ENCODE data around the gene RET.

Gene RET

GRCh38 chr10:43069579-43069978 lies 7.3 kb upstream of the RET start:
- no peak for DNase-seq (ENCODE audit: low spot score in 2 of 2)
- Mint-ChIP-seq H3K27ac (ENCODE audit: low read depth) (no peak overlapping the region), H3K27me3 (no peaks in the 10 kb centered on the region), H3K36me3 (ENCODE audit: insufficient read depth) (no peaks in the 10 kb centered on the region), H3K4me1 (no peaks in the 10 kb centered on the region), H3K9me3 (no peaks in the 10 kb centered on the region), H3K4me3 (no peak overlapping the region)
- ATAC-seq (replicated peaks; ENCODE audit: extremely low read depth, poor library complexity, severe bottlenecking), result no peak

- H3K27ac Mint-ChIP-seq (ENCODE audit: low read depth), result no peak overlapping the region
- no peaks in the 10 kb centered on the region for H3K4me1 Mint-ChIP-seq
These were observed 6.5 kb upstream of the RET start for GRCh38 chr10:43070121-43071085.

GRCh38 chr10:43071865-43072650 lies 4.8 kb upstream of the RET start:
- H3K27me3 Mint-ChIP-seq, result peaks cover 18% of the 10 kb centered on the region
- no peak overlapping the region for H3K27ac Mint-ChIP-seq (ENCODE audit: low read depth)
- H3K36me3 Mint-ChIP-seq (ENCODE audit: insufficient read depth), result no peaks in the 10 kb centered on the region
- DNase-seq (ENCODE audit: low spot score in 2 of 2) (no peak), ATAC-seq (replicated peaks; ENCODE audit: extremely low read depth, poor library complexity, severe bottlenecking) (no peak)
- no peaks in the 10 kb centered on the region for H3K9me3 Mint-ChIP-seq
- no peaks in the 10 kb centered on the region for H3K4me1 Mint-ChIP-seq
- H3K4me3 Mint-ChIP-seq, result no peak overlapping the region

More at GRCh38 chr10:43070121-43071085, 6.5 kb upstream of the RET start:
- H3K9me3 Mint-ChIP-seq, result no peaks in the 10 kb centered on the region
- ATAC-seq (replicated peaks; ENCODE audit: extremely low read depth, poor library complexity, severe bottlenecking) (no peak), DNase-seq (ENCODE audit: low spot score in 2 of 2) (no peak)
- H3K27me3 Mint-ChIP-seq, result peaks cover 6% of the 10 kb centered on the region
- H3K36me3 Mint-ChIP-seq (ENCODE audit: insufficient read depth), result no peaks in the 10 kb centered on the region
- H3K4me3 Mint-ChIP-seq, result no peak overlapping the region

- H3K4me3 Mint-ChIP-seq, result no peak overlapping the region
- no peaks in the 10 kb centered on the region for H3K4me1 Mint-ChIP-seq
- H3K36me3 Mint-ChIP-seq (ENCODE audit: insufficient read depth), result peaks cover under 1% of the 10 kb centered on the region
- no peaks in the 10 kb centered on the region for H3K9me3 Mint-ChIP-seq
- H3K27me3 Mint-ChIP-seq, result peaks cover 23% of the 10 kb centered on the region
- no peak overlapping the region for H3K27ac Mint-ChIP-seq (ENCODE audit: low read depth)
- DNase-seq (ENCODE audit: low spot score in 2 of 2), result no peak
- no peak for ATAC-seq (replicated peaks; ENCODE audit: extremely low read depth, poor library complexity, severe bottlenecking)
These were observed 3.7 kb upstream of the RET start for GRCh38 chr10:43073191-43073590.

- no peaks in the 10 kb centered on the region for H3K9me3 Mint-ChIP-seq
- no peak overlapping the region for H3K4me3 Mint-ChIP-seq
- no peak overlapping the region for H3K27ac Mint-ChIP-seq (ENCODE audit: low read depth)
- H3K4me1 Mint-ChIP-seq, result no peaks in the 10 kb centered on the region
- peaks cover 2% of the 10 kb centered on the region for H3K36me3 Mint-ChIP-seq (ENCODE audit: insufficient read depth)
- ATAC-seq (replicated peaks; ENCODE audit: extremely low read depth, poor library complexity, severe bottlenecking), result no peak
- no peak for DNase-seq (ENCODE audit: low spot score in 2 of 2)
- H3K27me3 Mint-ChIP-seq, result peaks cover 28% of the 10 kb centered on the region
These were observed 3.1 kb upstream of the RET start for GRCh38 chr10:43073721-43074120.

- Mint-ChIP-seq H3K27ac (ENCODE audit: low read depth) (no peak overlapping the region), H3K27me3 (peaks cover 35% of the 10 kb centered on the region), H3K4me1 (peaks cover 5% of the 10 kb centered on the region), H3K9me3 (no peaks in the 10 kb centered on the region), H3K4me3 (no peak overlapping the region), H3K36me3 (ENCODE audit: insufficient read depth) (peaks cover 2% of the 10 kb centered on the region)
- no peak for DNase-seq (ENCODE audit: low spot score in 2 of 2)
- ATAC-seq (replicated peaks; ENCODE audit: extremely low read depth, poor library complexity, severe bottlenecking), result no peak
These were observed 2.5 kb upstream of the RET start for GRCh38 chr10:43074409-43074808.

- Mint-ChIP-seq H3K27me3 (peaks cover 41% of the 10 kb centered on the region), H3K4me1 (peaks cover 6% of the 10 kb centered on the region), H3K36me3 (ENCODE audit: insufficient read depth) (peaks cover 2% of the 10 kb centered on the region), H3K9me3 (no peaks in the 10 kb centered on the region), H3K4me3 (no peak overlapping the region), H3K27ac (ENCODE audit: low read depth) (no peak overlapping the region)
- no peak for ATAC-seq (replicated peaks; ENCODE audit: extremely low read depth, poor library complexity, severe bottlenecking)
- no peak for DNase-seq (ENCODE audit: low spot score in 2 of 2)
These were observed 1.9 kb upstream of the RET start for GRCh38 chr10:43074827-43075611.

GRCh38 chr10:43075612-43076003 lies 1.3 kb upstream of the RET start:
- peaks cover 2% of the 10 kb centered on the region for H3K36me3 Mint-ChIP-seq (ENCODE audit: insufficient read depth)
- peak overlapping the region; percentile 3 for H3K4me3 Mint-ChIP-seq
- no peak for ATAC-seq (replicated peaks; ENCODE audit: extremely low read depth, poor library complexity, severe bottlenecking)
- no peak overlapping the region for H3K27ac Mint-ChIP-seq (ENCODE audit: low read depth)
- H3K4me1 Mint-ChIP-seq, result peaks cover 6% of the 10 kb centered on the region
- H3K27me3 Mint-ChIP-seq, result peaks cover 47% of the 10 kb centered on the region
- no peaks in the 10 kb centered on the region for H3K9me3 Mint-ChIP-seq
- no peak for DNase-seq (ENCODE audit: low spot score in 2 of 2)

GRCh38 chr10:43076311-43076875 lies 476 bp upstream of the RET start:
- ATAC-seq (replicated peaks; ENCODE audit: extremely low read depth, poor library complexity, severe bottlenecking) (no peak), DNase-seq (ENCODE audit: low spot score in 2 of 2) (no peak)
- peaks cover 6% of the 10 kb centered on the region for H3K4me1 Mint-ChIP-seq
- no peak overlapping the region for H3K27ac Mint-ChIP-seq (ENCODE audit: low read depth)
- no peaks in the 10 kb centered on the region for H3K9me3 Mint-ChIP-seq
- peaks cover 2% of the 10 kb centered on the region for H3K36me3 Mint-ChIP-seq (ENCODE audit: insufficient read depth)
- H3K4me3 Mint-ChIP-seq, result peak overlapping the region; percentile 3
- peaks cover 55% of the 10 kb centered on the region for H3K27me3 Mint-ChIP-seq

GRCh38 chr10:43077421-43078171 lies 727 bp downstream of the RET start:
- H3K4me3 Mint-ChIP-seq, result peak overlapping the region; percentile 52
- ATAC-seq (replicated peaks; ENCODE audit: extremely low read depth, poor library complexity, severe bottlenecking), result no peak
- peaks cover 62% of the 10 kb centered on the region for H3K27me3 Mint-ChIP-seq
- no peaks in the 10 kb centered on the region for H3K9me3 Mint-ChIP-seq
- peaks cover 6% of the 10 kb centered on the region for H3K4me1 Mint-ChIP-seq
- no peak for DNase-seq (ENCODE audit: low spot score in 2 of 2)
- H3K27ac Mint-ChIP-seq (ENCODE audit: low read depth), result no peak overlapping the region
- peaks cover 2% of the 10 kb centered on the region for H3K36me3 Mint-ChIP-seq (ENCODE audit: insufficient read depth)

- Mint-ChIP-seq H3K27me3 (peaks cover 70% of the 10 kb centered on the region), H3K27ac (ENCODE audit: low read depth) (no peak overlapping the region), H3K4me1 (peaks cover 6% of the 10 kb centered on the region), H3K36me3 (ENCODE audit: insufficient read depth) (peaks cover 2% of the 10 kb centered on the region), H3K9me3 (no peaks in the 10 kb centered on the region), H3K4me3 (peak overlapping the region; percentile 52)
- DNase-seq (ENCODE audit: low spot score in 2 of 2) (no peak), ATAC-seq (replicated peaks; ENCODE audit: extremely low read depth, poor library complexity, severe bottlenecking) (no peak)
These were observed 1.5 kb downstream of the RET start for GRCh38 chr10:43078175-43078985.
